ENCODE results near the gene RASA1.

The RASA1 gene

GRCh38 chr5:87430863-87431457 lies 163.3 kb downstream of the RASA1 start:
- DNase-seq (ENCODE audit: extremely low read depth, low read depth), result no peak

GRCh38 chr5:87432460-87432859 lies 164.8 kb downstream of the RASA1 start:
- DNase-seq (ENCODE audit: extremely low read depth, low read depth), result no peak
- TF ChIP-seq CTCF (IDR thresholded peaks at IDR 0.05; ENCODE audit: low read depth, low read length, missing control alignments), result no peak
- H3K4me3 ChIP-seq (replicated peaks; ENCODE audit: low read depth, low read length), result no peak overlapping the region

More at GRCh38 chr5:87430863-87431457, 163.3 kb downstream of the RASA1 start:
- no peak overlapping the region for H3K4me3 ChIP-seq (replicated peaks; ENCODE audit: low read depth, low read length)
- TF ChIP-seq CTCF (IDR thresholded peaks at IDR 0.05; ENCODE audit: low read depth, low read length, missing control alignments), result no peak

GRCh38 chr5:87433945-87434344 lies 166.3 kb downstream of the RASA1 start:
- H3K4me3 ChIP-seq (replicated peaks; ENCODE audit: low read depth, low read length), result no peak overlapping the region
- TF ChIP-seq CTCF (IDR thresholded peaks at IDR 0.05; ENCODE audit: low read depth, low read length, missing control alignments), result no peak
- no peak for DNase-seq (ENCODE audit: extremely low read depth, low read depth)

GRCh38 chr5:87434461-87434860 lies 166.8 kb downstream of the RASA1 start:
- no peak for TF ChIP-seq CTCF (IDR thresholded peaks at IDR 0.05; ENCODE audit: low read depth, low read length, missing control alignments)
- no peak for DNase-seq (ENCODE audit: extremely low read depth, low read depth)
- no peak overlapping the region for H3K4me3 ChIP-seq (replicated peaks; ENCODE audit: low read depth, low read length)

- no peak overlapping the region for H3K4me3 ChIP-seq (replicated peaks; ENCODE audit: low read depth, low read length)
- no peak for TF ChIP-seq CTCF (IDR thresholded peaks at IDR 0.05; ENCODE audit: low read depth, low read length, missing control alignments)
- DNase-seq (ENCODE audit: extremely low read depth, low read depth), result no peak
These were observed 167.5 kb downstream of the RASA1 start for GRCh38 chr5:87435144-87435694.

- H3K4me3 ChIP-seq (replicated peaks; ENCODE audit: low read depth, low read length), result no peak overlapping the region
- no peak for DNase-seq (ENCODE audit: extremely low read depth, low read depth)
- TF ChIP-seq CTCF (IDR thresholded peaks at IDR 0.05; ENCODE audit: low read depth, low read length, missing control alignments), result no peak
These were observed 170.0 kb downstream of the RASA1 start for GRCh38 chr5:87437724-87438123.

GRCh38 chr5:87438231-87438630 lies 170.5 kb downstream of the RASA1 start:
- DNase-seq (ENCODE audit: extremely low read depth, low read depth), result no peak
- H3K4me3 ChIP-seq (replicated peaks; ENCODE audit: low read depth, low read length), result no peak overlapping the region
- no peak for TF ChIP-seq CTCF (IDR thresholded peaks at IDR 0.05; ENCODE audit: low read depth, low read length, missing control alignments)

Measured in HFF-Myc (cell line).